ENCODE measurements around the gene MMP24.

GRCh38 chr20:35187584-35188190 is 38.8 kb upstream of the MMP24 start:
- TF ChIP-seq, protein P1, sequence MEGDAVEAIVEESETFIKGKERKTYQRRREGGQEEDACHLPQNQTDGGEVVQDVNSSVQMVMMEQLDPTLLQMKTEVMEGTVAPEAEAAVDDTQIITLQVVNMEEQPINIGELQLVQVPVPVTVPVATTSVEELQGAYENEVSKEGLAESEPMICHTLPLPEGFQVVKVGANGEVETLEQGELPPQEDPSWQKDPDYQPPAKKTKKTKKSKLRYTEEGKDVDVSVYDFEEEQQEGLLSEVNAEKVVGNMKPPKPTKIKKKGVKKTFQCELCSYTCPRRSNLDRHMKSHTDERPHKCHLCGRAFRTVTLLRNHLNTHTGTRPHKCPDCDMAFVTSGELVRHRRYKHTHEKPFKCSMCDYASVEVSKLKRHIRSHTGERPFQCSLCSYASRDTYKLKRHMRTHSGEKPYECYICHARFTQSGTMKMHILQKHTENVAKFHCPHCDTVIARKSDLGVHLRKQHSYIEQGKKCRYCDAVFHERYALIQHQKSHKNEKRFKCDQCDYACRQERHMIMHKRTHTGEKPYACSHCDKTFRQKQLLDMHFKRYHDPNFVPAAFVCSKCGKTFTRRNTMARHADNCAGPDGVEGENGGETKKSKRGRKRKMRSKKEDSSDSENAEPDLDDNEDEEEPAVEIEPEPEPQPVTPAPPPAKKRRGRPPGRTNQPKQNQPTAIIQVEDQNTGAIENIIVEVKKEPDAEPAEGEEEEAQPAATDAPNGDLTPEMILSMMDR (IDR thresholded peaks at IDR 0.05; ENCODE audit: low read length): no peak
- TF ChIP-seq EZH2 (IDR thresholded peaks at IDR 0.05; ENCODE audit: borderline replicate concordance, low read length): no peak

Measured in OCI-LY1 (cell line).